Activated CD8-positive, alpha-beta T cell treated with anti-CD3 and anti-CD28 coated beads for 36 hours (primary cell): ENCODE measurements around the gene CARS1. TPM values are rescaled to one million over a fixed set of nuclear protein-coding genes. Genes with fewer than 3 reads are reported as not detected.

Source experiments
- ATAC-seq: fragments of 200-7000 bp; cut with Tn5 transposase; one replicate; pipeline ENCODE4 v1.10.0; 2021; ENCODE audit warnings: mild to moderate bottlenecking, moderate library complexity
- CTCF ChIA-PET: fragments of 350-600 bp; sonication (Branson Sonifier 250); formaldehyde crosslinking; loops from one replicate; lab custom pipeline; 2021; ENCODE audit warnings: antibody characterized with exemption; lab: Charles Lee
- POLR2A ChIA-PET: fragments of 350-600 bp; sonication (Branson Sonifier 250); formaldehyde crosslinking; loops from one replicate; lab custom pipeline; 2021; ENCODE audit warnings: antibody characterized with exemption; lab: Charles Lee
- DNase-seq: peaks from one replicate; pipeline ENCODE4 v3.0.0-alpha.2; 2020
- H3K27ac Mint-ChIP-seq: one replicate; pipeline ENCODE4 v1.8.0; 2021; ENCODE audit warnings: mild to moderate bottlenecking, mixed read lengths
- H3K27me3 Mint-ChIP-seq: one replicate; pipeline ENCODE4 v1.8.0; 2021; ENCODE audit warnings: mixed read lengths
- H3K36me3 Mint-ChIP-seq: one replicate; pipeline ENCODE4 v1.8.0; 2021; ENCODE audit warnings: low read depth, mixed read lengths
- H3K4me1 Mint-ChIP-seq: one replicate; pipeline ENCODE4 v1.8.0; 2021; ENCODE audit warnings: low read depth, mixed read lengths
- H3K4me3 Mint-ChIP-seq: one replicate; pipeline ENCODE4 v1.8.0; 2021; ENCODE audit warnings: mild to moderate bottlenecking, moderate library complexity, mixed read lengths
- H3K9me3 Mint-ChIP-seq: one replicate; pipeline ENCODE4 v1.8.0; 2021; ENCODE audit warnings: mixed read lengths
- CTCF ChIP-seq: fragments of 200-600 bp; IDR thresholded peaks from one replicate; pipeline ENCODE4 v1.8.0; 2022; ENCODE audit warnings: antibody characterized with exemption, mild to moderate bottlenecking
- intact Hi-C: fragments of 100-400 bp; cut with micrococcal nuclease; formaldehyde crosslinking; loops from one replicate; pipeline ENCODE4 v1.10.0; 2022
- total RNA-seq, 2 experiments: library from RNA; stranded (reverse); gene quantifications; one replicate each; pipeline ENCODE4 v1.2.3, GENCODE V29; 2021

CARS1 gene
- total RNA-seq, 2 experiments from 2014 or later = 82.7 to 88.2 TPM

GRCh38 chr11:3002871-3003270, 54.4 kb downstream of the CARS1 start:
- H3K4me3 Mint-ChIP-seq = no peak overlapping the region
- no peaks in the 10 kb centered on the region for H3K9me3 Mint-ChIP-seq
- no peak overlapping the region for H3K27ac Mint-ChIP-seq
- peaks cover 47% of the 10 kb centered on the region for H3K36me3 Mint-ChIP-seq
- DNase-seq (no peak), ATAC-seq (no peak)
- ChIA-PET POLR2A (interaction anchor here (1.5 to 3.2 kb wide), 2 partner anchors 11 to 13 kb away, joined by 4 to 13 read pairs; no protein-coding TSS in a partner anchor), CTCF (interaction anchor here (1.1 to 1.7 kb wide), 5 partner anchors 10 to 90 kb away, joined by 3 to 10 read pairs (median 3); no protein-coding TSS in a partner anchor)
- no peaks in the 10 kb centered on the region for H3K27me3 Mint-ChIP-seq
- TF ChIP-seq CTCF = no peak
- intact Hi-C loops = no loop called here
- peaks cover 22% of the 10 kb centered on the region for H3K4me1 Mint-ChIP-seq

GRCh38 chr11:3002351-3002861, 54.8 kb downstream of the CARS1 start:
- TF ChIP-seq CTCF = no peak
- Mint-ChIP-seq H3K27ac (no peak overlapping the region), H3K4me3 (no peak overlapping the region), H3K9me3 (no peaks in the 10 kb centered on the region), H3K36me3 (peaks cover 43% of the 10 kb centered on the region), H3K27me3 (no peaks in the 10 kb centered on the region), H3K4me1 (peaks cover 17% of the 10 kb centered on the region)
- no peak for ATAC-seq
- intact Hi-C loops = no loop called here
- POLR2A ChIA-PET = interaction anchor here (0.6 to 3.2 kb wide), 4 partner anchors 11 to 72 kb away, joined by 3 to 13 read pairs (median 4); no protein-coding TSS in a partner anchor
- CTCF ChIA-PET = interaction anchor here (1.1 to 2.1 kb wide), 3 partner anchors 11 to 34 kb away, joined by 3 to 5 read pairs (median 3); no protein-coding TSS in a partner anchor
- DNase-seq = no peak

GRCh38 chr11:3001496-3001895, 55.7 kb downstream of the CARS1 start:
- Mint-ChIP-seq H3K9me3 (no peaks in the 10 kb centered on the region), H3K4me1 (peaks cover 10% of the 10 kb centered on the region), H3K27ac (no peak overlapping the region), H3K27me3 (no peaks in the 10 kb centered on the region), H3K4me3 (no peak overlapping the region), H3K36me3 (peaks cover 39% of the 10 kb centered on the region)
- ChIA-PET CTCF (interaction anchor here (1.0 to 2.1 kb wide), 2 partner anchors 12 to 26 kb away, joined by 4 to 5 read pairs; no protein-coding TSS in a partner anchor), POLR2A (interaction anchor here (1.3 to 3.2 kb wide), 4 partner anchors 9 to 20 kb away, joined by 4 to 13 read pairs (median 4); partner anchors contain the start of gene NAP1L4)
- DNase-seq = no peak
- no peak for TF ChIP-seq CTCF
- no peak for ATAC-seq
- intact Hi-C loops = no loop called here

- Mint-ChIP-seq H3K36me3 (peaks cover 33% of the 10 kb centered on the region), H3K4me1 (peaks cover 4% of the 10 kb centered on the region), H3K9me3 (no peaks in the 10 kb centered on the region), H3K4me3 (no peak overlapping the region), H3K27ac (no peak overlapping the region), H3K27me3 (no peaks in the 10 kb centered on the region)
- TF ChIP-seq CTCF = no peak
- ChIA-PET CTCF (interaction anchor here (2.1 kb wide), 1 partner anchor 13 kb away, joined by 5 read pairs; no protein-coding TSS in a partner anchor), POLR2A (interaction anchor here (1.0 to 1.3 kb wide), 2 partner anchors 8 to 11 kb away, joined by 3 to 5 read pairs; partner anchors contain the start of gene NAP1L4)
- DNase-seq (no peak), ATAC-seq (no peak)
- intact Hi-C loops = no loop called here
Observed at GRCh38 chr11:3000032-3000961, 56.9 kb downstream of the CARS1 start.
